ENCODE data around the gene ARHGEF37. TPM values are rescaled to one million over a fixed set of nuclear protein-coding genes. Genes with fewer than 3 reads are reported as not detected.

The ARHGEF37 gene
- total and polyA plus RNA-seq, 9 of the 15 experiments (the other 6 are each of a cell fraction or from before 2014, with no cell fraction given), result 0.01 to 0.27 (median 0.05) TPM

GRCh38 chr5:149632311-149633251 is 51.3 kb downstream of the ARHGEF37 start (continued):
- TF ChIP-seq HOXB6 (CRISPR knock-in tag; IDR thresholded peaks at IDR 0.05; ENCODE audit: borderline replicate concordance) (no peak), BRD9 (IDR thresholded peaks at IDR 0.05; ENCODE audit: low read depth, partially characterized antibody) (peak; percentile 24), ZNF699 (CRISPR knock-in tag; IDR thresholded peaks at IDR 0.05; ENCODE audit: insufficient replicate concordance) (no peak), POLR2H (tag; IDR thresholded peaks at IDR 0.05; ENCODE audit: low read depth) (no peak), ZNF449 (CRISPR knock-in tag; IDR thresholded peaks at IDR 0.05) (no peak), ZNF165 (CRISPR knock-in tag; IDR thresholded peaks at IDR 0.05; ENCODE audit: borderline replicate concordance) (no peak), DNMT1 (IDR thresholded peaks at IDR 0.05) (no peak), ZBTB12 (CRISPR knock-in tag; IDR thresholded peaks at IDR 0.05) (no peak), THAP7 (CRISPR knock-in tag; IDR thresholded peaks at IDR 0.05) (no peak), KLF1 (tag; IDR thresholded peaks at IDR 0.05) (no peak), CCAR2 (IDR thresholded peaks at IDR 0.05; ENCODE audit: low read depth, low read length) (0 out of 2 replicates have a peak, but pooled peaks have one; percentile 15), CREBBP (IDR thresholded peaks at IDR 0.05; ENCODE audit: low read depth, low read length) (no peak), FOXM1 (IDR thresholded peaks at IDR 0.05; ENCODE audit: low read depth) (no peak), FOXM1 (CRISPR knock-in tag; IDR thresholded peaks at IDR 0.05; ENCODE audit: low read depth) (no peak), RNF2 (IDR thresholded peaks at IDR 0.05) (0 out of 2 replicates have a peak, but pooled peaks have one; percentile 32), SREBF2 (CRISPR knock-in tag; IDR thresholded peaks at IDR 0.05) (no peak), ZNF75A (CRISPR knock-in tag; IDR thresholded peaks at IDR 0.05) (no peak)

Data from K562 (cell line).